ENCODE data around the gene TIPIN. TPM values are rescaled to one million over a fixed set of nuclear protein-coding genes. Genes with fewer than 3 reads are reported as not detected.
"Not testable (repeated sequence)": the region's sequence is repeated elsewhere in the genome, so short reads cannot be mapped to it uniquely, and the experiment has no call there.

The TIPIN gene
- total RNA-seq, 1 experiment from 2014 or later = 22.2 TPM

DNA sequence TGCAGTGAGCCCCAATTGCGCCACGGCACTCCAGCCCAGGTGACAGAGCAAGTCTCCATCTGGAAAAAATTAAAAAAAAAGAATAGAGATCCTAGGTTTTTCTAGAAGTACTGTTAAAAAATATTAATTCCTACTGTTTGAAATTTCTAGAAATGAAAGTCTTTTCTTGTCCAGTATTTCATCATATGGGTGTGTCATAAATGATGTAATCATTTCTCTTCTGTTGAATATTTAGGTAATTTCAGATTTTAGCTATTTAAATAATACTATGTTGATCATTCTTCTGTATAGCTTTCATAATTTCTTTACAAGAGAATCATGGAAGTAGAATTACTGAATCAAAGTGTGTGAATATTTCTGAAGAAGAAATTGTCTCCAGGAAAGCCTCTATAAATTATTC lies 24.9 kb upstream of the TIPIN start:
- ATAC-seq; POLR2A ChIA-PET; H3K4me1 Mint-ChIP-seq; H3K27ac Mint-ChIP-seq; H3K27me3 Mint-ChIP-seq (ENCODE audit: low read depth); H3K36me3 Mint-ChIP-seq; H3K4me3 Mint-ChIP-seq; DNase-seq (ENCODE audit: low spot score); H3K9me3 Mint-ChIP-seq; CTCF ChIA-PET: not testable (repeated sequence)

DNA sequence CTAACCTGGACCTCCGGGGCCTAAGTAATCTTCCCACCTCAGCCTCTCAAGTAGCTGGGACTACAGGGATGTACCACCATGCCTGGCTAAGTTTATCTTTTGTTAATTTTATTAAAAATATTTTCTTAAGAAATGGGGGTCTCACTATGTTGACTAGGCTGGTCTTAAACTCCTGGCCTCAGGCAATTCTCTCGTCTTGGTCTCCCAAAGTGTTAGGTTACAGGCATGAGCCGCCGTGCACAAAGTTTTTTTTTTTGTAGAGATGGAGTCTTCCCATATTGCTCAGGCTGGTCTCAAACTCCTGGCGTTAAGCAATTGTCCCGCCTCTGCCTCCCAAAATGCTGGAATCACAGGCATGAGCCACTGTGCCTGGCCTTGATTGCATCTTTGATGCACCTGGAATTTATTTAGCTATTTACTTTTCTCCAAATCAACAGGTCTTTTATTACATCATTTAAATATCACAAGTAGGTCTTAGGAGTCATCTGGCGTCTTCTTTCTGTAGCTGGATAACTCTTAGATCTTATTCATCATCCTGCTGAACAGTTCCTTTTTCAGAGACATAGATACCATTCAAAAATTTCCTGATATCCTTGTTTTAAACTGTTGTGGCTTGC lies 22.4 kb upstream of the TIPIN start:
- H3K36me3 Mint-ChIP-seq = peaks cover 7% of the 10 kb centered on the region; the same call in 1 of the 2 replicates
- H3K27me3 Mint-ChIP-seq (ENCODE audit: low read depth) = no peaks in the 10 kb centered on the region; the same call in 1 of the 2 replicates
- no peak for ATAC-seq
- POLR2A ChIA-PET = no interaction called here
- TF ChIP-seq KAT7 (CRISPR knock-in tag; IDR thresholded peaks at IDR 0.05; ENCODE audit: borderline replicate concordance) (no peak), GABPB1 (CRISPR knock-in tag; IDR thresholded peaks at IDR 0.05) (no peak), ELF4 (CRISPR knock-in tag; IDR thresholded peaks at IDR 0.05; ENCODE audit: low read depth) (no peak)
- DNase-seq (ENCODE audit: low spot score) = no peak
- 0 out of 2 replicates have a peak overlapping the region, but pooled peaks have one; percentile 36 for H3K27ac Mint-ChIP-seq
- H3K4me3 Mint-ChIP-seq = no peak overlapping the region
- no peaks in the 10 kb centered on the region for H3K4me1 Mint-ChIP-seq
- CTCF ChIA-PET = no interaction called here
- peaks cover 10% of the 10 kb centered on the region for H3K9me3 Mint-ChIP-seq

DNA sequence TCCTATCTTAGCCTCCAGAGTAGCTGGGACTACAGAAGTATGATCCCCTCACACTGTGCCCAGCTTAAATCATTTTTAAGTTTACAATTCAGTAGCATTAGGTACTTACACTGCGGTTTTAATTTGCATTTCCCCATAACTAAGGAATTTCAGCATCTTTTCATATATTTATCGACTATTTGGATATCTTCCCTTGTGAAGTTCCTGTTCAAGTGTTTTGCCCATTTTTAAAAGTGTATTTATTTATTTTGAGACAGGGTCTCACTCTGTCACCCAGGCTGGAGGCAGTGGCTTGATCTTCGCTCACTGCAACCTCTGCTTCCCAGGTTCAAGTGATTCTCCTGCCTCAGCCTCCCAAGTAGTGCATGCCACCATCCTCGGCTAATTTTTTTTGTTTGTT lies 17.7 kb upstream of the TIPIN start:
- peaks cover 10% of the 10 kb centered on the region for H3K9me3 Mint-ChIP-seq
- TF ChIP-seq SMAD3 (CRISPR knock-in tag; IDR thresholded peaks at IDR 0.05; ENCODE audit: borderline replicate concordance) (no peak), SMAD4 (CRISPR knock-in tag; IDR thresholded peaks at IDR 0.05) (no peak), TEAD1 (CRISPR knock-in tag; IDR thresholded peaks at IDR 0.05) (no peak), PREB (CRISPR knock-in tag; IDR thresholded peaks at IDR 0.05; ENCODE audit: borderline replicate concordance) (no peak), HMGA2 (CRISPR knock-in tag; IDR thresholded peaks at IDR 0.05) (no peak), RELA (CRISPR knock-in tag; IDR thresholded peaks at IDR 0.05; ENCODE audit: borderline replicate concordance) (no peak), NFE2L1 (CRISPR knock-in tag; IDR thresholded peaks at IDR 0.05) (no peak), PRRX2 (CRISPR knock-in tag; IDR thresholded peaks at IDR 0.05) (no peak), SOX15 (CRISPR knock-in tag; IDR thresholded peaks at IDR 0.05) (no peak), NFATC4 (CRISPR knock-in tag; IDR thresholded peaks at IDR 0.05) (no peak), ZNF121 (CRISPR knock-in tag; IDR thresholded peaks at IDR 0.05) (no peak), ZMAT4 (CRISPR knock-in tag; IDR thresholded peaks at IDR 0.05) (no peak), NR3C1 (CRISPR knock-in tag; conservative IDR thresholded peaks at IDR 0.05; ENCODE audit: low read depth) (no peak)
- TF ChIP-seq, protein P1, sequence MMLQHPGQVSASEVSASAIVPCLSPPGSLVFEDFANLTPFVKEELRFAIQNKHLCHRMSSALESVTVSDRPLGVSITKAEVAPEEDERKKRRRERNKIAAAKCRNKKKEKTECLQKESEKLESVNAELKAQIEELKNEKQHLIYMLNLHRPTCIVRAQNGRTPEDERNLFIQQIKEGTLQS (CRISPR knock-in tag; conservative IDR thresholded peaks at IDR 0.05) = no peak
- ATAC-seq (no peak), DNase-seq (ENCODE audit: low spot score) (no peak)
- H3K27me3 Mint-ChIP-seq (ENCODE audit: low read depth) = no peaks in the 10 kb centered on the region; the same call in 1 of the 2 replicates
- H3K4me3 Mint-ChIP-seq = no peak overlapping the region
- H3K4me1 Mint-ChIP-seq = peaks cover 15% of the 10 kb centered on the region
- H3K27ac Mint-ChIP-seq = no peak overlapping the region
- POLR2A ChIA-PET = no interaction called here
- CTCF ChIA-PET = no interaction called here
- peaks cover 7% of the 10 kb centered on the region; the same call in 1 of the 2 replicates for H3K36me3 Mint-ChIP-seq

DNA sequence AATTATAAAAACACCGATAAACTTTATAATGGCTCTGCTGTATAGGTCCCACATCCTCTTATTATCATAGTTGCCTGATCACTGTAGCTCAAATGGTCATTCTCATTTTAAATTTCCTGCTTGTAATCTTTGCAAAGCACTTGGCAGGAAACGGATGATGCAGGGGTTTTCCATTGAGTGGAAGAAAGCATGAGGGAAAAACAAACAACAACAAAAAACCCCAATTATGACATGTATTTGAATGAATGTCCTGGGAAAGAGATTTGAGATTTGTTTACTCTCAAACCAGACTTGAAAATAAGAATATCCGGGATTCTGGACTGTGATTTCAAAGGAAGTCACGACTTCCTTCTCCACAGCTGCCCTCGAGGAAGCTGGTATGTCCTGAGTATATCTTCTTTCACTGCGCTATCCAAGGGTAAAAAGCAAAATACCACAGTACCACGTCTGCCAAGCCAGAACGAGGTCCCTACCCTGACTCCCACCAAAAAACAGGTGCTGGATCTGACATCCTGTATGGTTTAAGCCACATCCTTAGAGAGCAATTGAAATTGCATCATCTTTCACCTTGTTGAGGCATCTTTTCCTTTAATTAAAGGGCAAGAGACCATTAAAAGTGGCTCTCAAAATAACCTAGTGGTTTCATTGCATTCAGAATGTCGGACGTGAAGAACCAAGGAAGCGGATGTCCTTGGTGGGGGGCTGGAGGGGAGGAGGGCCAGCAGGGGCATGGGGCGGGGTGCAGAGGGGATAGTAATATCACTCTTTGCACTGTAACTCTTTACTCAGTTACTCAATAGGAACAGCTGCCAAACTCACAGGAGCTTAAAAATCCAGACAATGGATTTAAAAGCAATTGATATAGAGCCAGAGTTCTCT lies 13.5 kb upstream of the TIPIN start:
- peak; percentile 48 for ATAC-seq
- no peak overlapping the region for H3K4me3 Mint-ChIP-seq

More for the DNA sequence above, 13.5 kb upstream of the TIPIN start:
- CTCF ChIA-PET = interaction anchor here (0.9 to 1.3 kb wide), 2 partner anchors 18 to 127 kb away, joined by 4 to 5 read pairs; partner anchors contain the start of gene SNAPC5
- Mint-ChIP-seq H3K9me3 (peaks cover 9% of the 10 kb centered on the region), H3K36me3 (peaks cover 7% of the 10 kb centered on the region; the same call in 1 of the 2 replicates), H3K4me1 (peaks cover 15% of the 10 kb centered on the region), H3K27me3 (ENCODE audit: low read depth) (no peaks in the 10 kb centered on the region), H3K27ac (peak overlapping the region; percentile 91)
- no peak for DNase-seq (ENCODE audit: low spot score)
- TF ChIP-seq GABPB1 (CRISPR knock-in tag; IDR thresholded peaks at IDR 0.05) (peak; percentile 89), PRRX2 (CRISPR knock-in tag; IDR thresholded peaks at IDR 0.05) (no peak), ATF1 (CRISPR knock-in tag; IDR thresholded peaks at IDR 0.05) (no peak)
- TF ChIP-seq, protein P2, sequence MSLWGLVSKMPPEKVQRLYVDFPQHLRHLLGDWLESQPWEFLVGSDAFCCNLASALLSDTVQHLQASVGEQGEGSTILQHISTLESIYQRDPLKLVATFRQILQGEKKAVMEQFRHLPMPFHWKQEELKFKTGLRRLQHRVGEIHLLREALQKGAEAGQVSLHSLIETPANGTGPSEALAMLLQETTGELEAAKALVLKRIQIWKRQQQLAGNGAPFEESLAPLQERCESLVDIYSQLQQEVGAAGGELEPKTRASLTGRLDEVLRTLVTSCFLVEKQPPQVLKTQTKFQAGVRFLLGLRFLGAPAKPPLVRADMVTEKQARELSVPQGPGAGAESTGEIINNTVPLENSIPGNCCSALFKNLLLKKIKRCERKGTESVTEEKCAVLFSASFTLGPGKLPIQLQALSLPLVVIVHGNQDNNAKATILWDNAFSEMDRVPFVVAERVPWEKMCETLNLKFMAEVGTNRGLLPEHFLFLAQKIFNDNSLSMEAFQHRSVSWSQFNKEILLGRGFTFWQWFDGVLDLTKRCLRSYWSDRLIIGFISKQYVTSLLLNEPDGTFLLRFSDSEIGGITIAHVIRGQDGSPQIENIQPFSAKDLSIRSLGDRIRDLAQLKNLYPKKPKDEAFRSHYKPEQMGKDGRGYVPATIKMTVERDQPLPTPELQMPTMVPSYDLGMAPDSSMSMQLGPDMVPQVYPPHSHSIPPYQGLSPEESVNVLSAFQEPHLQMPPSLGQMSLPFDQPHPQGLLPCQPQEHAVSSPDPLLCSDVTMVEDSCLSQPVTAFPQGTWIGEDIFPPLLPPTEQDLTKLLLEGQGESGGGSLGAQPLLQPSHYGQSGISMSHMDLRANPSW (CRISPR knock-in tag; conservative IDR thresholded peaks at IDR 0.05; ENCODE audit: low read depth) = no peak
- TF ChIP-seq, protein P1 (CRISPR knock-in tag; conservative IDR thresholded peaks at IDR 0.05) = no peak
- POLR2A ChIA-PET = interaction anchor here (0.6 kb wide), 2 partner anchors 54 to 188 kb away, joined by 4 to 6 read pairs; no protein-coding TSS in a partner anchor
